Keratinocyte (primary cell): ENCODE results near the gene SERTAD4. TPM values are rescaled to one million over a fixed set of nuclear protein-coding genes. Genes with fewer than 3 reads are reported as not detected.

Experiments used
- DNase-seq: peaks from one replicate; pipeline ENCODE4 v3.0.0-alpha.2; 2011; ENCODE audit warnings: low read depth, missing footprints, low spot score
- FAIRE-seq: peaks from 2 replicates; lab custom pipeline; 2011; peaks lifted over from hg19 to GRCh38; lab: Jason Lieb, UNC
- H2AFZ ChIP-seq: 2 replicates; pipeline ENCODE4 v1.6.0; 2012; ENCODE audit warnings: low read length, control low read depth, inconsistent platforms; ENCODE audit not compliant: control insufficient read depth
- H3K27ac ChIP-seq: 2 replicates; pipeline ENCODE4 v1.5.1; 2011; ENCODE audit warnings: low read length; ENCODE audit not compliant: control insufficient read depth, insufficient read depth
- H3K27me3 ChIP-seq: 3 replicates; pipeline ENCODE4 v1.6.0; 2011; ENCODE audit warnings: low read length; ENCODE audit not compliant: control insufficient read depth, insufficient read depth; ENCODE audit errors: extremely low read depth
- H3K36me3 ChIP-seq, 2 experiments: 2 replicates in 1 of 2; 3 replicates in 1 of 2; pipeline ENCODE4 v1.5.1; 2011; ENCODE audit warnings: low read length in 2 of 2, mild to moderate bottlenecking in 1 of 2; ENCODE audit not compliant: control insufficient read depth in 2 of 2, insufficient read depth in 2 of 2; ENCODE audit errors: extremely low read depth in 1 of 2
- H3K4me1 ChIP-seq: 3 replicates; pipeline ENCODE4 v1.5.1; 2011; ENCODE audit warnings: low read length; ENCODE audit not compliant: control insufficient read depth, insufficient read depth; ENCODE audit errors: extremely low read depth
- H3K4me2 ChIP-seq: 3 replicates; pipeline ENCODE4 v1.6.0; 2011; ENCODE audit warnings: low read depth, low read length; ENCODE audit not compliant: control insufficient read depth, insufficient read depth; ENCODE audit errors: extremely low read depth
- H3K4me3 ChIP-seq, 3 experiments: fragments of 200-600 bp in 1 of 3; sonication (generic) in 1 of 3; 2 replicates in 2 of 3; 3 replicates in 1 of 3; pipeline ENCODE4 v1.5.1; 2011 to 2016; ENCODE audit warnings: low read length in 3 of 3, mild to moderate bottlenecking in 3 of 3, control low read depth in 2 of 3, inconsistent platforms in 1 of 3, low read depth in 1 of 3, mixed read lengths in 1 of 3, mixed run types in 1 of 3, moderate library complexity in 1 of 3; ENCODE audit not compliant: control insufficient read depth in 2 of 3, insufficient read depth in 2 of 3; ENCODE audit errors: extremely low read depth in 1 of 3
- H3K79me2 ChIP-seq: 2 replicates; pipeline ENCODE4 v1.6.0; 2012; ENCODE audit warnings: low read length; ENCODE audit not compliant: control insufficient read depth, insufficient read depth
- H3K9ac ChIP-seq: 3 replicates; pipeline ENCODE4 v1.6.0; 2011; ENCODE audit warnings: low read length; ENCODE audit not compliant: control insufficient read depth, insufficient read depth; ENCODE audit errors: extremely low read depth
- H3K9me1 ChIP-seq: 3 replicates; pipeline ENCODE4 v1.6.0; 2011; ENCODE audit warnings: low read length; ENCODE audit not compliant: control insufficient read depth, insufficient read depth; ENCODE audit errors: extremely low read depth
- H3K9me3 ChIP-seq: 2 replicates; pipeline ENCODE4 v1.5.1; 2012; ENCODE audit warnings: low read depth, low read length; ENCODE audit not compliant: control insufficient read depth
- H4K20me1 ChIP-seq: 3 replicates; pipeline ENCODE4 v1.6.0; 2011; ENCODE audit warnings: low read length; ENCODE audit not compliant: control insufficient read depth, insufficient read depth; ENCODE audit errors: extremely low read depth
- CTCF ChIP-seq, 3 experiments: IDR thresholded peaks in 1 of 3; conservative IDR thresholded peaks in 1 of 3; optimal IDR thresholded peaks in 1 of 3; 2 replicates in 2 of 3; 3 replicates in 1 of 3; pipeline versions ENCODE3 to v1.5.1; 2011; ENCODE audit warnings: low read length in 3 of 3, mild to moderate bottlenecking in 3 of 3, moderate library complexity in 2 of 3, control low read depth in 1 of 3, inconsistent platforms in 1 of 3; ENCODE audit not compliant: insufficient read depth in 2 of 3; ENCODE audit errors: extremely low read depth in 1 of 3
- EZH2 ChIP-seq: IDR thresholded peaks from one replicate; pipeline ENCODE4 v1.6.1; 2012; ENCODE audit warnings: inconsistent platforms, mild to moderate bottlenecking, low read length, moderate library complexity
- dilution Hi-C: fragments of 300-500 bp; cut with MboI; formaldehyde crosslinking; loops from one replicate; pipeline ENCODE4 v1.7.0; 2020; ENCODE audit warnings: low sequenced_read_pairs; ENCODE audit not compliant: extremely low pct_ligation_motif_present
- polyA plus RNA-seq, 5 experiments: library from polyadenylated mRNA; depleted of rRNA in 3 of 5; stranded (reverse) in 3 of 5; stranded (forward) in 1 of 5; unstranded in 1 of 5; fragments of >200 nt; gene quantifications; 1 replicate in 1 of 5; 2 replicates in 3 of 5; 3 replicates in 1 of 5; pipeline versions ENCODE4 v1.2.1 to v1.2.3, GENCODE V29; 2011 to 2012; ENCODE audit warnings: missing spikeins in 2 of 5, low read depth in 1 of 5, low replicate concordance in 1 of 5

Gene SERTAD4
- polyA plus RNA-seq, 1 donor (not counting 4 experiments of a cell fraction or from before 2014, with no cell fraction given) = 3.4 TPM

DNA sequence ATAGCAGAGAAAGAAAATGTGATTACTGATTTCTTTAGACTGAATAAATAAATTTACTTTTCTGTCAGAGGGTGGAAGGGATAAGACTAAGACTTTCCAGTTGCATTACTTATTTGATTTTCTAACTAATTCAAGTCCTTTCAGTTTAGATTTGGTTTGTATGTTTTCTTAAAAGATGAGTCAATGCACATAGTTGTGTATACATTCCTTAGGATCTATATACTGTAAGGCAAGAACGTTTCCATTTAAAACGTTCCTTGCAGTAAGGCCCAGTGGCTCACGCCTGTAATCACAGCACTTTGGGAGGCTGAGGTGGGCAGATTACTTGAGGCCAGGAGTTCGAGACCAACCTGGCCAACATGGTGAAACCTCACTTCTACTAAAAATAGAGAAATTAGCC lies 14.5 kb upstream of the SERTAD4 start:
- Histone ChIP-seq H3K27me3 (no peaks in the 10 kb centered on the region), H3K79me2 (no peaks in the 10 kb centered on the region), H3K36me3 (no peaks in the 10 kb centered on the region), H3K27ac (no peak overlapping the region), H2AFZ (no peak overlapping the region), H4K20me1 (no peaks in the 10 kb centered on the region), H3K4me3 (no peak overlapping the region), H3K9me3 (no peaks in the 10 kb centered on the region), H3K4me2 (no peak overlapping the region), H3K9ac (no peak overlapping the region), H3K4me1 (peaks cover 13% of the 10 kb centered on the region), H3K9me1 (no peaks in the 10 kb centered on the region)
- dilution Hi-C loops = no loop called here
- TF ChIP-seq CTCF (optimal IDR thresholded peaks at IDR 0.05 in 1 of 3, IDR thresholded peaks at IDR 0.05 in 1 of 3, conservative IDR thresholded peaks at IDR 0.05 in 1 of 3; ENCODE audit: extremely low read depth in 1 of 3, insufficient read depth in 2 of 3, low read length in 3 of 3) = no peak
- TF ChIP-seq EZH2 = no peak
- DNase-seq (no peak), FAIRE-seq (no peak)

DNA sequence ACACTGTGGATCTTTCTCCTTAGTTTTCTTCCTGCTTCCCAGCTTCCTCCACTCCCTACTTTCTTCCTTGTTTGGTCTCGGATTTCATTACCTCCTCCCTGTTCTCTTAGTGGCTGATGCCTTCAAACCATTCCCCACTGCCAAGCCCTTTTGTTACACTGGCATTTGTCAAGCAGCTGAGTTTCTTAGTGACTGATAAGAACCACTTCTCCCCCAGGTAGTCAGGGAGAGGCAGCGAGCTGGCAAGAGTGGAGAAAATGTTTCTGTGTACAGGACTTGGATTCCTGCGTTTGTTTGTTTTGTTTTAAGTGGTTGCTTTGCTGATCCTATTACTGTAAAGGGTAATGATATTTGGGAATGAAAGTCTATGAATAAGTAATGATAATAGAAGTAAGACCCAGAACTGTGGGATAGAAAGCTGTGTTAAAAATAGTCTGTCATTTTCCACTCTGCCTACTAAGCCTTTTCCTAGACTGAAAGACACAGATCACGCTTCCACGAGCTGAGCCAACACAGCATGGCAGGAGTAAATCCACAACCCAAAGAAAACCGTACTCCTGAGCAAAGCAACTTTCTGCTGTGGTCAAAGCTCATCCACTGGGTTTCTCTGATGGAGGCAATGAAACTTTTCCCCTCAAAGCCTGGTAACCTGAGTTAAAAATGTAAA lies 10.1 kb upstream of the SERTAD4 start:
- Histone ChIP-seq H3K9ac (peak overlapping the region; percentile 3), H3K4me3 (peak overlapping the region in 1 of 3 experiments; percentile 40), H4K20me1 (no peaks in the 10 kb centered on the region), H3K27ac (no peak overlapping the region), H3K4me2 (peak overlapping the region; percentile 56), H3K27me3 (no peaks in the 10 kb centered on the region), H3K36me3 (no peaks in the 10 kb centered on the region), H3K9me1 (no peaks in the 10 kb centered on the region), H3K4me1 (peaks cover 13% of the 10 kb centered on the region), H2AFZ (peak overlapping the region; percentile 88), H3K9me3 (no peaks in the 10 kb centered on the region), H3K79me2 (no peaks in the 10 kb centered on the region)
- dilution Hi-C loops = no loop called here
- FAIRE-seq = peak; percentile 94
- peak; percentile 11 for DNase-seq
- TF ChIP-seq CTCF (optimal IDR thresholded peaks at IDR 0.05 in 1 of 3, IDR thresholded peaks at IDR 0.05 in 1 of 3, conservative IDR thresholded peaks at IDR 0.05 in 1 of 3; ENCODE audit: extremely low read depth in 1 of 3, insufficient read depth in 2 of 3, low read length in 3 of 3) (no peak), EZH2 (no peak)
